HTERT RPE-1 (cell line): ENCODE data around the gene ZNHIT1.

Experiments
- in situ Hi-C: fragments of 300-500 bp; cut with MboI; formaldehyde crosslinking; loops from 4 replicates; pipeline ENCODE4 v1.14.3; 2020; ENCODE audit warnings: low sequenced_read_pairs

The ZNHIT1 gene

DNA sequence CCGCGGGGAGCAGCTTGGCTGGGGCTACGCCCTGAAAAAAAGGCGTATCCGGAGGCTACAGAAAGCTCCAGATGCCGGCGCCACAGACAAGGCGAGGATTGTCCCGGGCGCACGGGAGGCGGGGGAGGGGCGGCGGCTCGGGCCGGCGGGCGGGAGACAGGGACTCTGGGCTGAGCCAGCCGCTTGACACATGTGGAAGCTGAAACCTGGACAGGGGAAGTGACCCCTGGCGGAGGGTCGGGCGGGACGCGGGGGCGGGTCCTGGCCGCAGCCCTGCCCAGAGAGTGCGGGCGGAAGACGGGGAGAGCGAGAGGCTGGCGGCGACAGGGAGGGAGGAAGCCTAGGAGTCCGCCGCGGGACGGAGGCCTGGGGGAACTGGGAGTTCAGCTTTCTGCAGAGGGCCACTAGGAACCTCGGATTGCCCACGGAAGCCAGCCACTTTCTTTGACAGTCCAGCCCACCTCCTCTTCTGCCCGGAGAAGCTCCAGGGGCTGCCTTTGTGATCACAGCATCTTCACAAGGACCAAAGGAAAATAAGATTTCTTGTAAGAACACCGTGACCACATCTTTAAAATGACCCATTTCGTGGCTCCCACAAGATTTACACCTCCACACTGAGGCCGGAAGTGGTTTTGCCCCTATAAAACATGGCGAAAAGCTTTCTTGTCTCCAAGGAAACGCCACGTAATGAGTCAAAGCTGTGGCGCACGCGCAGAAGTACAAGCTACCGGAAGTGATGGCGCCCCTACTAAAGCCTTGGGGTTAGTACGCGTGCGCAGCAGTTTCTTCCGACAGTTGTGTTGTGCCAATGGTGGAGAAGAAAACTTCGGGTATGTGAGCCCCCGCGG, at the start of gene ZNHIT1, which contains the start of gene PLOD3:
ZNHIT1 (plus strand) TSS at position 778 of the 848 bp plus-strand sequence; CDS start at position 809, 31 bp downstream.
PLOD3 (minus strand) TSS at position 194 of the 848 bp plus-strand sequence. CDS start 307 bp downstream, outside the sequence.
- in situ Hi-C loops = no loop called here

DNA sequence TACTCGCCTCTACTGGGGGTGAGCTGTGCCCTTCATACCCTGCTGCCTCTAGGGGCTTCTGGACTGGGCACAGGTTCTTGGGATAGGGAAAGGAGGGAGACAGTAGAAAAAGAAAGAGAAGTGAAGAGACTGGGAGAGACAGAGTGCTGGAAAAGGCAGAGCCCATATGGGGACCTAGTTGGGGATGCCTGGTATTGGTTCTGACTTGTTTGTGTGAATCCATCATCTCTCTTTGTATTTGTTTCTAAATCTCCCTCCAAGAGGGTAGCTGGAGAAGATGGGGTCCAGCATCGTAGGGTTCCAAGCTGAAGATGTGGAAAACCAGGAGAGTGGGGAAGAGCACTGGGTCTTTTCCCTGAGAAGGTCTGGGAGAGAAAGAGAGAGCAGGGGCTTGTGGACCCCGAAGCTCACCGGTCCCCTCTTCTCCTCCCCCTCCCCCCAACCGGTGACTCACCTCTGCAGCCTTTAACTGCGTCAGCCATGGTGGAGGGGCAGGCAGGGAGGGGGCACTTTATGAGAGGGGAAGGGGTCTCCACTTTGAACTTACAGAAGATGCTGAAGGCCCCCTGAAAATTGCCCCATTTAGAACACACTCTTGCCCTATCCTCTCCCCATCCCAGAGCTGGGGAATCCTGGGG, 49.4 kb upstream of the ZNHIT1 start:
- in situ Hi-C loops = no loop called here

DNA sequence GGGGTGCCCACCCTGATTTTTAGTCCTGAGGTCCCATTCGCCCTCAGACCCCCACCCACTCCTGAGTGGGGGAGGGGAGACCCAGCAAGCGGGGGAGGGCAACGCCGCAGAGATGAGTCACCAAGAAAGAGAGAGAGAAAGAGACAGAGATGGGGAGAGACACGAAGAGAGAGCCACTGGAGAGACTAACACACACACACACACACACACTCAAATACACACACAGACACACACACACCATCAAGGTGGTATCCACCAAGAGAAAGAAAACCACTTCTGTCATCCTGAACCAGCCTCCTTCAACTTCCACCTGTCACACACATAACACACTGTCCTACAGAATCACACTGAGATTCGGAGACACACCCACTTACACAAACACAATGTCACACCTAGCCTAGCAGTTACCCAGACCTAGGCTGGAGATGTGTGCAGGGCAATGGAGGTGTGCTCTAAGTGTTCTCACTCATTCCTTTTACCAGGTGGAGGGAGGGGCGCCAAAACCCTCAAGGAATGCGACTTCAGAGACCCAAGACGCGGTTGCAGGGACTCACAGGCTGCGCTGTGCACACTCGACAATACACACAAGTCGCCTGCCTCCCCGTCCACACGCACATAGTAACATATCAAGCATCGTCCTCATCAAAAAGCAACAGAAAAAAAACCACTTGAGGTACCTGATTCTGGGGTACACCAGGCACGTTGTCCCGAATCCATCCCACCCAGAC, 48.7 kb upstream of the ZNHIT1 start:
- in situ Hi-C loops = no loop called here

DNA sequence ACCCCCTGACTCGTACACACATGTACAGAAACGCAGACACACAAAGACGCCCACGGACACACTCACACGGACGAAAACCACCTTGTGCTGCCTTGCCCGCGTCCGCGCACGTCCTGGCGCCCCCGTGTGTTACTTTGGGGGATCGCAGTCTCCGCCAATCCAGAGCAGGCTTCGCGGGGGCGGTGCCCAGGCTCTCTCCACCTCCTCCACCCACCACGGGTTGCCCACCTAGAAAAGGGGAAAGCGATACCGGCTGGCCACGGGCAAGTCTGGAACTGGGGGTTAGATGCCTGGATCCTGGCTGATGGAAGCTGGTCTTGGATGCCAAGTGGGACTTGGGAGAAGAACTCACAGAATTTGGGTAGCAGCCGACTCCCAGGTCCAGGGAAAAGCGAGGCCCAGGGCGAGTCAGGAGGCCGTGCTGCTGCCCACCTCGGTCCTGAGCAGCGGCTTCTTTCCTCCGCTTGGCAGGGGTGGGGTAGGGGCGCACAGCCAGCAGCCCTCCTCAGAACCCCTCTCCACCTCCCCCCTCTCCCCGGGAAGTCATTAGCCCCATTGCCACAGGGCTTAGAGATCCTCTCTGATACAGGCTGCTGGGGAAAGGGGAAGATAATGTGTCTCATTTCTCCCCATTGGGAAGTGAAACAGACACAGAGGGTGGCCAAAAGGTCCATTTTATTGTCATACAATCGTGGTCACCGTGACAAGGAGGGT, 48.0 kb upstream of the ZNHIT1 start:
- in situ Hi-C loops = no loop called here

DNA sequence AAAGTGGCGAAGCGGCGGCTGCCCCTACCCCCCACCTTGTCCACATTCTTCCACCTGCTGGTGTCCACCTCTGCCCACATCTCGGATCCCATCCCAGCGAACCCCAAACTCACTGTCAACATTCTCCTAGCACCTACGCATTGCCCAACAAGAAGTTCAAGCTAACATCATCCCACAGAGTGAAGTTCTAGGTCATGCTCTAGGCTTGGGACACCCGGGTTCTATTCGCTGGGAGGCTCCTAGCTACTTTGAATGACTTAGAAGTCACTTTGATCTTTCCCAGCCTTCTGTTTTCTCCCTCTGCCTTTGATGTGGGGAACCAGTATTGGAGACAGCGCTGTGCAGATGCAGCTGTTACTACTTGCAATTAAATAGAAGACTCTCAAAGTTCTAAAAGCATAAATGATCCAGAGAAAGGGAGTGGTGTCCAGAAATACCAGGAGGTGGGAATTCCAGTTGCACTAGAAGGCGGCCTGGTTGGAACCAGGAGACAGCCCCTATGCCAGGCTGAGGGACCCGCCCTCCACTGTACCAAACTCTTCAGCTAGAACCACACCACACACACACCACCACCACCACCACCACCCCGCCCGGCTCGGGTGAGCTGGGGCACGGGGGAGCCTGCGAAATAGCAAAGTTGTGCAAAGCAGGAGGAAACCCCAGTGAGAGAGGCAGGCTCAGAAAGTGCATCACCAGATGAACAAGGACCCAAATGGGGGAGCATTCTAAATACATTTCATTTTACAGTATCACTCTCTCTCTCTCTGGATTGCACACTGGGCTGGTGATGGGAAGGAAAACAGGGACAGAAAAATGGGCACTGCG, 47.1 kb upstream of the ZNHIT1 start:
- in situ Hi-C loops = no loop called here

DNA sequence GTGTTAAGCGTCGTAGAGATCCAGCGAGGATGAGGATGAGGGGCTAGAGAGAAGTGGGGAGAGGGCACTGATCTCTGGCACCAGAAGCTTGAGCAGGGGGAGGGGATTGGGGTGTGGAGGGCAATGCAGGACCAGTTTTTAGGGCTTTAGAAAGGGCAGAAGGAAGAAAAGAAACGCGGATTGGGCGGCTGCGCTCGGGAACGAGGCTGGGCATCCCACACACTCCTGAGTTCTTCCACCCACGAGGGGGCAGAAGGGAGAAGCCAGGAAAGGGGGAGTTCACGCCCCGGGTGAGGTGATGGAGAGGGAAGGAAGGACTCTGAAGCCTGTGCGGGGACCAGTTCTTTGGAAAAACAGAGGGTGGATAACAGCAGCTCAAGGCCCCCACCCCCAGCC, 46.5 kb upstream of the ZNHIT1 start:
- in situ Hi-C loops = no loop called here

DNA sequence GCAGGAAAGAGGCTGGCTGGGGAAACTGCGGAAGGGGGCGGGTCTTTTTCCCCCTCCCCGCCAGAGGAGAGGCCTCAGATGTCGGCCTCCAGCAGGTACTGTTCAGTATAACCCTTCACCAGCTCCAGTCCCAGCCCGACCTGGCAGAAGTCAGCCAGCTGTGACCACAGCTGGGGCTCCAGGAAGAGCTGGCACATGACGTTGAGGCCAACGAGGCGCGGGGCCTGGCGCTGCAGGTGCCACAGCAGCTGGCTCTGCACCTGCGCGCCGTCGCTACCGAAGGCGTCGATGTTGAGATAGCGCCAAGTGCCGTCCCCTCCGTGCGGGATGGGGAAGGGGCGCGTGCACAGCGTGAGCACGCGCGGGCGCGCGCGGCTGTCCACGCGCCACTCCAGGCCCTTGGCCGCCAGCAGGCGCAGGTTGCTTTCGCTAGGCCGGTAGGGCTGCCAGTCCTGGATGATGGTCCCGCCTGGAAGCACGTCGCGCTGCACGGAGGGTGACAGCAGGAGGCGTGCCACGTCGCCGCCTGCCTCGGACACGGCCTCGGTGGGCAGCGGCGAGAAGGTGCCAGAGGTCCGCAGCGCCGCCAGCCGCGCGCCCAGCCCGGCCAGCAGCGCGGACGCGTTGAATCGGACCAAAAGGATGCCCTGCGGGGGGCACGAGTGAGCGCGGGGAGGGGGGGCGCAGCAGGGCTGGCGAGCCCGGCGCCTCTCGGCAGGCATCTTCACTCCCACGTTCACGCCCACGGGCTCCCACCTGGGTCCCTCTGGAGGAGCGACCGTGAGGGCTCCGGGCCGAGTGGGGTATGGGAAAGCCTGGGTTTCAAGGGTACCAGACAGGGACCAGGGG, 45.7 kb upstream of the ZNHIT1 start:
- in situ Hi-C loops = no loop called here

DNA sequence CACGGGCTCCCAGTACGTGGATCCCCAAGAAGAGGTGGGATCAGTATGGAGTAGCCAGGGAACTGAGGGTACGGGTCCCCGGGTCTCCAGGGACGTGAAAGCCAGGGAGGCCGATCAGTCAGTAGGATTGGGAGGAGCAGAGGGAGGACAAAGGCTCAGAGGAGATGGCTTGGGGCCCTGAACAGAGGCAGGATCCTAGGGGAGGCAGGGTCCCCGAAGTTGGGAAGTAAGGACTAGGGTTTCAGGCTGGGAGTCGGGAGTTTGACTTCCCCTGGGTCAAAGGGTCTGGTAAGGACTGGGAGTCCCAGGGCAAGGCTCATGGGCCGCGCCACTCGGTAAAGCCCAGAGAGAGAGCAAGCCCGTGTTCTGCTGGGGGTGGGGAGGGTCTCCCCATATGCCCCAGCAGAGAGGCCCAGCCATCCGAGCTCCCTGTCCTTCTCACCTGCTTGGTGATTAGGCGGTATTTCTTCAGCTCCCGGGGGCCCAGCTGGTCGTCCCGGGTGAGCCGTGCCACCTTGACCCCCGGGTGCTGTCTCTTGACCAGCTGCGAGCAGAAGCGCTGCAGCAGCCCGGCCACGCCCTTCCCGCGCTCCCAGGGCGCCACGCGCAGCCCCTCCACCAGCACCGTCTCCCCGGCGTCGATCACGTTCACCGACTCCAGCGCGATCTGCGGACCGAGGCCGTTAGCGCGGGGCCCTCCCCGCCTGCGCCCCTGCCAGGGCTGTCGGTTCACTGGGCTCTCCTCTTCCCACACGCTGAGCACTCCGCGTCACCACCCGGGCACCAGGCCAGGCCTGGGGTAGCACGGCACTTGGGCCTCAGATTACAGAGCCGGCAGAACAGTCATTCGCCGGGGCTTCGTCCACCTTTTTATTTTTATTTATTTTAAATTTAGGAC, 44.9 kb upstream of the ZNHIT1 start:
- in situ Hi-C loops = no loop called here

DNA sequence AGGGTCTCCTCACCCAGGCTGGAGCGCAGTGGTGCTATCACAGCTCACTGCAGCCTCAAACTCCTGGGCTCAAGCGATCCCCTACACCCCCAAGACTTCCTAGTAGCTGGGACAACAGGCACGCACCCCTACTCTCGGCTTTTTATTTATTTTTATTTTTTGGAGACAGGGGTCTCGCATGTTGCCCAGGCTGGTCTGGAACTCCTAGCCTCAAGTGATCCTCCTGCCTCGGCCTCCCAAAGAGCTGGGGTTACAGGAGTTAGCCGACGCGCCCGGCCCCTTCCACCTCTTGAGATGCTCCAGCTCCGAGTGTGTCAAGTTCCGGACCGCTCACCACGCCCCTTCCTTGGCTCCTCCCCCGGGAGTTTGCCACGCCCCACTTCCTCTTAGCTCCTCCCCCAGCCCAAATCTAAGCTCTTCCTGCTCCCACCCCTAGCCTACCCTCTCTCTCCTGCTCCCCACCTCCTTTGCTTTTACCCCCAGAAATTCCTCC, 44.2 kb upstream of the ZNHIT1 start:
- in situ Hi-C loops = no loop called here

DNA sequence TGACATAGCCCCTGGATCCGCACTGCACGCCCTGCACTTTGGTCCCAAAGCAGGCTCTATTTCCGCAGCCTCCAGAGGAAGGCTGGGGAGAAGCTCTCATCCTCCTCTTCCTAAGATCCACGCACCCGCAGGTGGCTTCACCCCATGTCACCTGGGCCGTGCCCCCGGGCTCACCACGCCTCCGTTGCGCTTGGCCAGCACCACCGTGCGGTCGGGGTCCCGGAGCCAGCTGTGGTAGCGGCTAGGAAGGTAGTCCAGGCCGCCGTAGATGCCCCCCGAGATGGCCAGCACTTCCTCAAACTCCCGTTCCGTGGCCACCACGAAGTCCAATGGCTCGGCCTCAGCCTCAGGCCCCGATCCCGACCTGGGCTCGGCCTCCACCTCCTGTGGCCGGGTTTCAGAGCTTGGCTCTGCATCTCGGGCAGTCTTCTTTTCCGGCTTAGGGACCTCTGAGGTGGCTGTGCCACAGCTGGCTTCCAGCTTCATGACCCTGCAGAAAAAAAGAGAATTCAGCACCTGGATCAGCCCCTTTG, 43.6 kb upstream of the ZNHIT1 start:
- in situ Hi-C loops = no loop called here

DNA sequence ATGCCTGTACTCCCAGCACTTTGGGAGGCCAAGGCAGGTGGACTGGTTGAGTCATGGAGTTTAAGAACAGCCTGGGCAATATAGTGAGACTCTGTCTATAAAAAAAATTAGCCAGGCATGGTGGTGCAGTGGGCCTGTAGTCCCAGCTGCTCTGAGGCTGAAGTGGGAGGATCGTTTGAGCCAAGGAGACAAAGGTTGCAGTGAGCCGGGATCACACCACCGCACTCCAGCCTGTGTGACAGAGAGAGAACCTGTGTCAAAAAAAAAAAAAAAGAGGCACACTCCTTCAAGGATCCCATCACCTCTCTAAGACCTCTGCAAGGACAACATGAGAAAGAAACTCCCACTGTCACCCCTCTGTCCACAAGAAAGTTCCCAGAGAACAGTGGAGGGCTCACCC, 42.3 kb upstream of the ZNHIT1 start:
- in situ Hi-C loops = no loop called here

DNA sequence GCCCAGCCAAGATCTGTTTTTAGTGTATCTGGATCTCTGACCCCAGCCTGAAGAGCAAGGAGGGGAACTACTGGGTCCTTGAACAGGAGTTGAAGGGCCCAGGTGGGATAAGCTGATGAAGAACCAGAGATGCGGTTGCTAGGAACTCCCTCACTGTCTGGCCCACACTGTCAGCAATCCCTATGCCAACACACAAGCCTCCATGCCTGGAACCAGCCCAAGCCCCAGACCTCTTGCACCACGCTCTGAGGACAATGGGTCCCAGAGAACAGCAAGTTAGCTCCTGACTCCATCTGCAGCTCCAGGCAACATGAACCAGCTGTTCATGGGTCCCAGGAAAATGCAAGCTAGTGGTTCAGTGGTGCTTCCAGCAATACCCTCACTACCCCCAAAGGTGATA, 40.3 kb upstream of the ZNHIT1 start:
- in situ Hi-C loops = no loop called here

DNA sequence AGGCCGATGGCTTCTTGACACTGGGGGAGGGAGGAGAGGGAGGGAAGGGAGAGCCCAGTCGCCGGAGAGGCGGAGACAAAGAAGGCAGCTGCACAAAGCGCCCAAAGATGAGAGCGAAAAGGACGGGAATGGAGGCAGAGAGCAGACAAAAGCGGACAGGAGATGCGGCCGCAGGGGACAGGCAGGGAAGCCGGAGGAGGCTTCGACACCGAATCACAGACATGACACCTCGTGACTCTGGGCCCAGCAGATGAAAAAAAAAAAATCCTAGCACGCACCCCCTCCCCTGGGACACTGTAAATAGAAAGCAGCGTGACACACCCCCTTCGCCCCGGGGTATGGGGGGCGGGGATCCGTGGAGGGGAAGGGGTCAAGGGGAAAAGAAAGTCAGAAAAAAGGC, 38.8 kb upstream of the ZNHIT1 start:
- in situ Hi-C loops = no loop called here

DNA sequence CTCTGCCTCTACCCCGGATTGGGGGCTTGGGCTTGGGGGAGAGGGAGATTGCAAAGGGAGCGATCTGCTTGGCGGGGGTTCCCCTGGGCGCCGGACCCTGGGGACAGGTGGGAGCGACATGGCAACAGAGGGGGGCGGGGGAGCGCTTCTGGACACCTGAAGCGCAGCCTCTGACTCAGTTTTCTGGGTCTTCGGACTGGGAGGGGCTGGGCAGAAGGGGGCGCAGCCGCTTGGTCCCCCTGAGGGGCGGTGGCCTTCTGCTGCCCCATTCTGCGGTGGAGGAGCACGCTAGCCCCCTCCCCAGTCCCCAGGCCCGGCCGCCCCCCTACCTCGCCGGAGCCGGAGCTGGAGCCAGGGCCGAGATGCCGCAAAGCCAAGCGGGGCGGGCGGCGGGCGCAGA, 38.3 kb upstream of the ZNHIT1 start:
- in situ Hi-C loops = no loop called here

DNA sequence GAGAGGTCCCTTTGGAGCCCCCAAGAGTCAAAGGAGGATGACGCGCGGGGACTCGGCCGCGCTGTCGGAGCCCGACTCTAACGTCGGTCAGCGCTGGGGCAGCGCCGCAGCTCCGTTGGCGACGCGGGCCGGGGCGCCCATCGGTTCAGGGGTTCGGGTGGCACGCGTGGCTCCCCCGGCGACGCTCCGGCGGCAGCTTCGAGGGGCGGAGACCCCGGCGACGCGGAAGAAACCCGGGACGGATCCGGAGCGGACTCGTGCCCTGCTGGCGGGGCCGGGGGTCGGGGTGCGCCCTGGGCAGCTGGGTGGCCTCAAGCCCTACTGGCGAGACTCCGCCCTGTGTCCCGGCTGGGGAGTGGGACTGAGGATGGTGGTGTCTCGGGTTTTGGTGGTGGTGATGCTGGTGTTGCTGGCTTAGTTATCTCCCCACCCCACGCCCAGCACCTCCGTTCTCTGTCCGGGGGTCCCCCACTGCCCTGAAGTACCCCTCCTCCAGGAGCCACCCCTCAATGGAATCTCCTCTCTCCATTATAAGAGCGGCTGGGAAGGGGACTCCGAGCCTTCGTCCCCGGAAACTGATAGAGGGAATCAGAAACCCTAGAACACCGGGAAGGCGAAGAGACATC, 37.7 kb upstream of the ZNHIT1 start, which contains the start of gene NAT16:
NAT16 (minus strand) TSS at position 164 of the 626 bp plus-strand sequence. CDS start 5,486 bp downstream, outside the sequence.
- in situ Hi-C loops = no loop called here

DNA sequence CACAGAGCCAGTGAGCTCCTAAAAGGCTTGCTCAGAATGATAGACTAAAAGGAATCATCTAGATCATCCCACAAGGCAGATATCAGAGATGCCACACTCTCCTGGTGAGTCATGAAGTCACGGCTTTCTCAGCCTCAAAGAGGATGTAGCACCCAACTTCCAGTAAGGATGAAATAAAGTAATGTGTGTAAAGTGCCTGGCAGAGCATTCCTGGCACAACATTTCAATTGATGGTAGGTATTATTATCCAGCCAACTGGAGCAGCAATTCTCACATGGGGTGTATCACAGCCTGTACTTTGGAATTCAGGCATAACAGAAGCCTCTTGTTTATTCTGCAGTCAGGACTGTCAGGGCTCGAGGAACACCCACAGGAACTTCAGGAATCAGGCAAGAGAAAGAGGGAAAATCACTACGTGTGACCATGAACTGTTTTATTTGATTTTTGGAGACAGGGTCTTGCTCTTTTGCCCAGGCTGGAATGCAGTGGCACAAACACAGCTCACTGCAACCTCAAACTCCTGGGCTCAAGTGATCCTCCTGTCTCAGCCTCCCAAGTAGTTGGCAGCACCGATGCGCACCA, 32.6 kb upstream of the ZNHIT1 start:
- in situ Hi-C loops = no loop called here

DNA sequence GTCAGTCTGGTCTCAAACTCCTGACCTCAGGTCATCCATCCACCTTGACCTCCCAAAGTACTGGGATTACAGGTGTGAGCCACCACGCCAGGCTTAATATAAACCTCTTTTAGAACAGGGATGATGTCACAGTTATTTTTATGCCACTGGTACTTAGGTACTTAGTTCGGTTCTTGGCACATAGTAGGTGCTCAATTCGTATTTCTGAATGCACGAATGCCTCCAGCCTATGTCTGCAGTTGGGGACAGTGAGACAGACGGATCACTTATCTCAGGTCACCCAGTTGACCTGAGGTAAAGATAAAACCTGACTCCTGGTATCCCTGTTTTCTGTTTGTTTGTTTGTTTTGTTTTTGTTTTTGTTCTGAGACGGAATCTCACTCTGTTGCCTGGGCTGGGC, 31.8 kb upstream of the ZNHIT1 start:
- in situ Hi-C loops = no loop called here
